GM23338 (cell line): ENCODE results near the gene SDC3.

Source experiments
- EZH2 ChIP-seq: fragments of 200-600 bp; sonication (generic); IDR thresholded peaks from one replicate; pipeline ENCODE4 v1.8.0; 2017; ENCODE audit warnings: antibody characterized with exemption, mild to moderate bottlenecking, low read depth; ENCODE audit not compliant: unreplicated experiment
- EZH2phosphoT487 ChIP-seq: fragments of 200-600 bp; sonication (generic); IDR thresholded peaks from one replicate; pipeline ENCODE4 v1.8.1; 2018; ENCODE audit warnings: antibody characterized with exemption; ENCODE audit not compliant: unreplicated experiment
- JUNB ChIP-seq: IDR thresholded peaks from one replicate; pipeline ENCODE4 v1.6.1; 2016; ENCODE audit warnings: antibody characterized with exemption; ENCODE audit not compliant: unreplicated experiment
- POLR2AphosphoS5 ChIP-seq: IDR thresholded peaks from 2 replicates; pipeline ENCODE4 v1.6.1; 2016; ENCODE audit warnings: antibody characterized with exemption, low read depth
- REST ChIP-seq: IDR thresholded peaks from one replicate; pipeline ENCODE4 v1.6.1; 2018; ENCODE audit warnings: antibody characterized with exemption; ENCODE audit not compliant: unreplicated experiment
- STAT1 ChIP-seq: IDR thresholded peaks from one replicate; pipeline ENCODE4 v1.6.1; 2016; ENCODE audit warnings: antibody characterized with exemption; ENCODE audit not compliant: unreplicated experiment
- ZNF331 ChIP-seq: fragments of 250-450 bp; sonication (Bioruptor Pico); IDR thresholded peaks from 2 replicates; pipeline ENCODE4 v1.5.0; 2020; ENCODE audit warnings: low read depth, mild to moderate bottlenecking, moderate library complexity
- ZNF462 ChIP-seq: fragments of 250-450 bp; sonication (Bioruptor Pico); IDR thresholded peaks from 2 replicates; pipeline ENCODE4 v1.5.0; 2020; ENCODE audit warnings: mild to moderate bottlenecking, moderate library complexity
- TF ChIP-seq, protein P1 (sequence below), 2 experiments: fragments of 200-600 bp in 1 of 2; sonication (generic) in 1 of 2; conservative IDR thresholded peaks; 2 replicates each; pipeline versions ENCODE4 v1.5.1 to v1.6.1; 2016 to 2017; ENCODE audit warnings: antibody characterized with exemption in 2 of 2, low read depth in 2 of 2, mild to moderate bottlenecking in 2 of 2, moderate library complexity in 1 of 2
- TF ChIP-seq, protein P2 (sequence below): IDR thresholded peaks from 2 replicates; pipeline ENCODE4 v1.6.1; 2016; ENCODE audit warnings: antibody characterized with exemption

DNA sequence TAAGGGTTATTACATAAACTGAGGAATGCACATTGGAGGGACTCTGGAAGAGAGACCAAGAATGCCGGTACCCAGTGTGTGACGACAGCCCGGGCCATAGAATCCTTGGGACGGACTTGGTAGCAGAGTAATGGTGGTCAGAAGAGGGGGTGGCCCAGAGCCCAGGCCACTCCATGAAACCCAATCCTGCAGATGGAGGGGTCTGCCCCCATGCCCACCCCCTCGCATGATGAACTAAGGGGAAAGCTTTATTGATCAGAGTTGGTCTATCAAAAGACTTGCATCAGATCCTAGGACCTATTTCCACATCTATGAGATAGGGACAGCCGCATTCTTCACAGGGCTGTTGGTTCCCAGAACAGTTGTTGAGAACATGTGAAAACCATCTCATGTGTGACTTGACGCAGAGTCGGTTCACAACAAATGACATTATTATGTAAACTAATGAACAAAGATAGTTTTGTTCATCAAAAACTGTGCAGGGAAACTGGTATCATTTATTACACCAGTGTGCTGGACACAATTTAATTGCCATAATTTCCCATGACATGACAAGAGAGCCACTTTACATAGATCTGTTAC lies 21.5 kb upstream of the SDC3 start:
- no peak for TF ChIP-seq JUNB
- no peak for TF ChIP-seq EZH2phosphoT487
- TF ChIP-seq POLR2AphosphoS5: no peak
- TF ChIP-seq, protein P1, sequence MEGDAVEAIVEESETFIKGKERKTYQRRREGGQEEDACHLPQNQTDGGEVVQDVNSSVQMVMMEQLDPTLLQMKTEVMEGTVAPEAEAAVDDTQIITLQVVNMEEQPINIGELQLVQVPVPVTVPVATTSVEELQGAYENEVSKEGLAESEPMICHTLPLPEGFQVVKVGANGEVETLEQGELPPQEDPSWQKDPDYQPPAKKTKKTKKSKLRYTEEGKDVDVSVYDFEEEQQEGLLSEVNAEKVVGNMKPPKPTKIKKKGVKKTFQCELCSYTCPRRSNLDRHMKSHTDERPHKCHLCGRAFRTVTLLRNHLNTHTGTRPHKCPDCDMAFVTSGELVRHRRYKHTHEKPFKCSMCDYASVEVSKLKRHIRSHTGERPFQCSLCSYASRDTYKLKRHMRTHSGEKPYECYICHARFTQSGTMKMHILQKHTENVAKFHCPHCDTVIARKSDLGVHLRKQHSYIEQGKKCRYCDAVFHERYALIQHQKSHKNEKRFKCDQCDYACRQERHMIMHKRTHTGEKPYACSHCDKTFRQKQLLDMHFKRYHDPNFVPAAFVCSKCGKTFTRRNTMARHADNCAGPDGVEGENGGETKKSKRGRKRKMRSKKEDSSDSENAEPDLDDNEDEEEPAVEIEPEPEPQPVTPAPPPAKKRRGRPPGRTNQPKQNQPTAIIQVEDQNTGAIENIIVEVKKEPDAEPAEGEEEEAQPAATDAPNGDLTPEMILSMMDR (conservative IDR thresholded peaks at IDR 0.05; ENCODE audit: low read depth in 2 of 2): no peak
- TF ChIP-seq, protein P2, sequence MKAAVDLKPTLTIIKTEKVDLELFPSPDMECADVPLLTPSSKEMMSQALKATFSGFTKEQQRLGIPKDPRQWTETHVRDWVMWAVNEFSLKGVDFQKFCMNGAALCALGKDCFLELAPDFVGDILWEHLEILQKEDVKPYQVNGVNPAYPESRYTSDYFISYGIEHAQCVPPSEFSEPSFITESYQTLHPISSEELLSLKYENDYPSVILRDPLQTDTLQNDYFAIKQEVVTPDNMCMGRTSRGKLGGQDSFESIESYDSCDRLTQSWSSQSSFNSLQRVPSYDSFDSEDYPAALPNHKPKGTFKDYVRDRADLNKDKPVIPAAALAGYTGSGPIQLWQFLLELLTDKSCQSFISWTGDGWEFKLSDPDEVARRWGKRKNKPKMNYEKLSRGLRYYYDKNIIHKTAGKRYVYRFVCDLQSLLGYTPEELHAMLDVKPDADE: no peak
- TF ChIP-seq EZH2: no peak
- TF ChIP-seq STAT1: no peak
- no peak for TF ChIP-seq ZNF462 (CRISPR knock-in tag)
- TF ChIP-seq ZNF331 (CRISPR knock-in tag): no peak
- TF ChIP-seq REST: no peak
